ENCODE results near the gene STAG1.

GRCh38 chr3:136505676-136506075, 246.5 kb downstream of the STAG1 start:
- no peak for TF ChIP-seq CTCF (IDR thresholded peaks at IDR 0.05)
- no peak for TF ChIP-seq EP300 (IDR thresholded peaks at IDR 0.05)
- no peak for TF ChIP-seq POLR2A (IDR thresholded peaks at IDR 0.05)

All from tibial nerve (tissue), 4 donors.